Activated T-cell treated with anti-CD3 and anti-CD28 coated beads, Interleukin-2, amount 50 U/mL, for 4 hours (primary cell): ENCODE measurements around the gene JAM3. TPM values are rescaled to one million over a fixed set of nuclear protein-coding genes. Genes with fewer than 3 reads are reported as not detected.

Experiments used
- ATAC-seq, 2 donors: fragments of 200-7000 bp; cut with Tn5 transposase; one replicate each; pipeline ENCODE4 v1.10.0; 2021
- DNase-seq: peaks from one replicate; pipeline ENCODE4 v3.0.0-alpha.2; 2020
- H3K27me3 Mint-ChIP-seq: one replicate; pipeline ENCODE4 v1.8.0; 2021; ENCODE audit warnings: low read depth, mixed read lengths
- H3K36me3 Mint-ChIP-seq: one replicate; pipeline ENCODE4 v1.8.0; 2022; ENCODE audit warnings: mixed read lengths; ENCODE audit not compliant: insufficient read depth
- H3K4me1 Mint-ChIP-seq: one replicate; pipeline ENCODE4 v1.8.0; 2021; ENCODE audit warnings: low read depth, mixed read lengths
- H3K4me3 Mint-ChIP-seq: one replicate; pipeline ENCODE4 v1.8.0; 2021; ENCODE audit warnings: mild to moderate bottlenecking, moderate library complexity, mixed read lengths
- H3K9me3 Mint-ChIP-seq: one replicate; pipeline ENCODE4 v1.8.0; 2021; ENCODE audit warnings: mixed read lengths
- total RNA-seq, 3 donors: library from RNA; stranded (reverse); gene quantifications; one replicate each; pipeline ENCODE4 v1.2.1, GENCODE V29; 2021

The JAM3 gene
- total RNA-seq, 3 donors from 2014 or later, result 12.5 to 14.1 (median 12.8) TPM

DNA sequence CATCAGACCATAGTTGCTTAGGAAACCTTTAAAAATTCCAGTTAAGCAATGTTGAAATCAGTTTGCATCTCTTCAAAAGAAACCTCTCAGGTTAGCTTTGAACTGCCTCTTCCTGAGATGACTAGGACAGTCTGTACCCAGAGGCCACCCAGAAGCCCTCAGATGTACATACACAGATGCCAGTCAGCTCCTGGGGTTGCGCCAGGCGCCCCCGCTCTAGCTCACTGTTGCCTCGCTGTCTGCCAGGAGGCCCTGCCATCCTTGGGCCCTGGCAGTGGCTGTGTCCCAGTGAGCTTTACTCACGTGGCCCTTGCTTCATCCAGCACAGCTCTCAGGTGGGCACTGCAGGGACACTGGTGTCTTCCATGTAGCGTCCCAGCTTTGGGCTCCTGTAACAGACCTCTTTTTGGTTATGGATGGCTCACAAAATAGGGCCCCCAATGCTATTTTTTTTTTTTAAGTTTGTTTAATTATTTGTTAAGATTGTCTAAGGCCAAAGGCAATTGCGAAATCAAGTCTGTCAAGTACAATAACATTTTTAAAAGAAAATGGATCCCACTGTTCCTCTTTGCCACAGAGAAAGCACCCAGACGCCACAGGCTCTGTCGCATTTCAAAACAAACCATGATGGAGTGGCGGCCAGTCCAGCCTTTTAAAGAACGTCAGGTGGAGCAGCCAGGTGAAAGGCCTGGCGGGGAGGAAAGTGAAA, 81.5 kb downstream of the JAM3 start:
- Mint-ChIP-seq H3K4me3 (no peak overlapping the region), H3K36me3 (peaks cover 15% of the 10 kb centered on the region), H3K9me3 (no peaks in the 10 kb centered on the region), H3K27me3 (no peaks in the 10 kb centered on the region), H3K4me1 (no peaks in the 10 kb centered on the region)
- ATAC-seq, result peak; percentile 53 to 54
- no peak for DNase-seq

DNA sequence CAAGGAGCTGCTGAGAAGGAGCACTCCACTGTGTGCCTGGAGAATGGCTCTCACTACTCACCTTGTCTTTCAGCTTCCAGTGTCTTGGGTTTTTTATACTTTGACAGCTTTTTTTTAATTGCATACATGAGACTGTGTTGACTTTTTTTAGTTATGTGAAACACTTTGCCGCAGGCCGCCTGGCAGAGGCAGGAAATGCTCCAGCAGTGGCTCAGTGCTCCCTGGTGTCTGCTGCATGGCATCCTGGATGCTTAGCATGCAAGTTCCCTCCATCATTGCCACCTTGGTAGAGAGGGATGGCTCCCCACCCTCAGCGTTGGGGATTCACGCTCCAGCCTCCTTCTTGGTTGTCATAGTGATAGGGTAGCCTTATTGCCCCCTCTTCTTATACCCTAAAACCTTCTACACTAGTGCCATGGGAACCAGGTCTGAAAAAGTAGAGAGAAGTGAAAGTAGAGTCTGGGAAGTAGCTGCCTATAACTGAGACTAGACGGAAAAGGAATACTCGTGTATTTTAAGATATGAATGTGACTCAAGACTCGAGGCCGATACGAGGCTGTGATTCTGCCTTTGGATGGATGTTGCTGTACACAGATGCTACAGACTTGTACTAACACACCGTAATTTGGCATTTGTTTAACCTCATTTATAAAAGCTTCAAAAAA, 82.3 kb downstream of the JAM3 start:
- no peaks in the 10 kb centered on the region for H3K4me1 Mint-ChIP-seq
- H3K27me3 Mint-ChIP-seq, result no peaks in the 10 kb centered on the region
- no peaks in the 10 kb centered on the region for H3K9me3 Mint-ChIP-seq
- H3K4me3 Mint-ChIP-seq, result no peak overlapping the region
- DNase-seq (no peak), ATAC-seq (no peak)
- peaks cover 23% of the 10 kb centered on the region for H3K36me3 Mint-ChIP-seq

DNA sequence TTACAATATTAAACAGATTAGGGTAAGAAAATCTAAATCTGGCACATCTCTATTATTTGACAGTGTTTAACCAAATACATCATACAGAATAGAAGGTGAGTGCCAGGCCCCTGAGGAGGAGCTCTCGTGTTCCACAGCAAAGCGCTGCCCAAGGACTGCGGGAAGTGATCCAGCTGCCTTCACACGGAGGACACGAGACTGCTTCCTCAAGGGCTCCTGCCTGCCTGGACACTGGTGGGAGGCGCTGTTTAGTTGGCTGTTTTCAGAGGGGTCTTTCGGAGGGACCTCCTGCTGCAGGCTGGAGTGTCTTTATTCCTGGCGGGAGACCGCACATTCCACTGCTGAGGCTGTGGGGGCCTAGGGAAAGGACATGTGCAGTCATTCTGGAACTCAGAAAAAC, 83.8 kb downstream of the JAM3 start:
- peaks cover 30% of the 10 kb centered on the region for H3K36me3 Mint-ChIP-seq
- H3K27me3 Mint-ChIP-seq, result no peaks in the 10 kb centered on the region
- H3K4me3 Mint-ChIP-seq, result no peak overlapping the region
- no peaks in the 10 kb centered on the region for H3K9me3 Mint-ChIP-seq
- no peaks in the 10 kb centered on the region for H3K4me1 Mint-ChIP-seq
- no peak for ATAC-seq
- DNase-seq, result no peak

DNA sequence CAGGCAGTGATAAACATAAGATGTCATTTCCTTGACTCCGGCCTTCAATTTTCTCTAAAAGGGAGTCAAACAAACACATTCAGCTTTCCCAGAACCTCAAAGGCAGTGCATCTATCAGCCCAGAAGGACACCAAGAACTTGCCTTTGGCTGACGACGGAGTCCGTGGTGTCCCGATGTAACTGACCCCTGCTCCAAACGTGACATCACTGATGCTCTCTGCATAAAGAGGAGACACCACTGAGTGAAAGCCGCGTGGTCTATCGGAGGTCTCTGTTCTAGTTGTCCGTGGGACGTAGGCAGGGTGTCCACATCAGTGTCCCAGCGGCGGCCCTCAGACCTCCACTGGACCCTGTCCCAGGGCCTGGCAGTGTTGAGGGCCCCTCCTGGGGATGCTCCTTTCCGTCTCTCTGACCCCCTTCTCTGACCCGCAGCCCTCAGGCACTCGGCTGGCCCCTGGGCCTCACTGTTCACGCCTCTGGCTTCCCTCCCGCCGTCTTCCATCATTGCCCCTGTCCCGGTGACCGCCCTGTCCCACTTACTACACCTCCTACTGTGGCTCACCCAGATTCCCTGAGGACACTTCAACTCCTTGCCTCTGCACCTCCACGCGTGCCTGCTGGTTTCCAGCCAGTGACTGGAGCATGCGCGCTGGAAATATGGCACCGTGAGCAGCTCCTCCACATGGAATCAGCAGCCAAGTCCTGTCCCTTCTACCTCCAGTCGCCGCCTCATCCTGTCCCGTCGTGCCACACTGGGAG, 84.5 kb downstream of the JAM3 start:
- DNase-seq (no peak), ATAC-seq (no peak)
- Mint-ChIP-seq H3K36me3 (peaks cover 36% of the 10 kb centered on the region), H3K27me3 (no peaks in the 10 kb centered on the region), H3K4me3 (no peak overlapping the region), H3K9me3 (no peaks in the 10 kb centered on the region), H3K4me1 (no peaks in the 10 kb centered on the region)

DNA sequence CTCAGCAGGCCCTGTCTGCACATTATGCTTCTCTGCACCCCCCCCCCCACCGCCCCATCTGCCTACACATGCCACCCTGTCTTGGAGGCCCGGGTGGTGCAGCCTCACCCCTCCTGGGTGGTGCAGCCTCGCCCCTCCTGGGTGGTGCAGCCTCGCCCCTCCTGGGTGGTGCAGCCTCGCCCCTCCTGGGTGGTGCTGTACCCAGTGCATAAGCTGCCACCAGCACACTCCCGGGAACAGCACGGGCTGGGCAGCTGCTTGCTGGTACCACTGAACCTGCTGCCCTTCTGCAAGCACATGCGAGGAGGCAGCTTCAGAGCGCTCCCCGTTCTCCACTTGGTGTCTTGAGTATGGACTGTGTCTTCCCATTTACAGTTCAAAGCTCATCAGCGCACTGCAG, 85.6 kb downstream of the JAM3 start:
- no peak for ATAC-seq
- no peaks in the 10 kb centered on the region for H3K4me1 Mint-ChIP-seq
- no peaks in the 10 kb centered on the region for H3K27me3 Mint-ChIP-seq
- H3K4me3 Mint-ChIP-seq, result no peak overlapping the region
- DNase-seq, result no peak
- H3K9me3 Mint-ChIP-seq, result no peaks in the 10 kb centered on the region
- peaks cover 46% of the 10 kb centered on the region for H3K36me3 Mint-ChIP-seq

DNA sequence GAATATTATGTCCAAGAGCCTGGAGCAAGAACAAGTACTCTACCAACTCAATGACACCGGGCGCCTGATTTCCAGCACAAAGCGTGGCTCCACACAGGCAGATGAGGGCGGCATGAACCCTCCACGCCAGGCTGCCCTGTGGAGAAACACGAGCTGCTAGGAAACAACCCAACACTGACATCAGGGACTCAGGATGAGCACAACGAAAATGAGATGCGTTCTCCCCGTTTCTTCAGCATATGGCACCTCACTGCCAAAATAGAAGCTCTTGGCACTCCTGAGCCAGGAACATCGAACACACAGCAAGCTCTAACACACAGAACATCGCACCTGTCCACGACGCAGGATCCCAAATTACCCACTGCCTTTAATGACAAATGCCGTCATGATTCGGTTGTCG, 86.6 kb downstream of the JAM3 start:
- Mint-ChIP-seq H3K4me3 (no peak overlapping the region), H3K9me3 (no peaks in the 10 kb centered on the region), H3K4me1 (no peaks in the 10 kb centered on the region), H3K27me3 (no peaks in the 10 kb centered on the region), H3K36me3 (peaks cover 53% of the 10 kb centered on the region)
- no peak for ATAC-seq
- DNase-seq, result no peak

DNA sequence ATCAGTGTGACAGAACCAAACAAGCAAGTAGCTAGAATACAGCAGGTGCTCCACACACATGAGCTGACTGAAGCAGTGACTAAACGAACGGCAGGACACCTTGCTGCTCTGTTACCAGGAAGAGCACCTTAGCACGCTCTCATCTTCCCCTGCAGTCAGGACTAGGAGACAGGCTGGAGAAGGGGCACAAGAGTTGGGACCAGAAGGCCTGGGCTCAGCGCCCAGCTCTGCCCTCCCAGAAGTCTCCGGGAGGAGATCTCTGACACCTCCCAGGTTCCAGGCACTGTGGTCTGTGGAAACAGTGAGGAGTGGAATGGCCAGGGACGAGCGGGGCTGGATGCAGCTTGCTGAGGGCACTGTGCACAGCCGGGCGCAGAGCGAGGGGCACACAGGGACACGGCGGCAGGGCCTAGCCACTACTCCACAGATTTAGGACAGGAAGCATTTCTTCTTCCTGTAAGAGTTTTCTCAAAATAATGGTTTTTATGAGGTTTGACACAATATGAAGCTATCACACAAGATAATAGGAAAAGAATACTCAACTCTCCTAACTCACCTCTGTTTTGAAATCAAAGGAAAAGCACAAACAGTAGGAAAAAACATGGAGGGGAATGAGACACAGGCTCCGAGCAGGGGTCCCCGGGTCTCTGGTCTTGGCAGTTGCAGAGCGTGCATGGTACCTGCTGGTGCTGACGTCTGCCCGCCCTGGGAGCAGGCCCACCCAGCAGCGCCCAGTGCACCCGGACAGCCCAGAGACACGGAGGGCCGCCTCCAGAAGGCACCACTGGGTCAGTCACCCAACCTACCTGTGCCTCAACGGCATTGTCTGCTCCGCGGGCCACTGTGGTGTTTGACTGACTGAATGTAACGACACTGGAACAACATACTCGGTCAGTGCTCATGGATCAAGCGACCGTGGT, 87.3 kb downstream of the JAM3 start:
- H3K4me3 Mint-ChIP-seq, result no peak overlapping the region
- peaks cover 54% of the 10 kb centered on the region for H3K36me3 Mint-ChIP-seq
- no peaks in the 10 kb centered on the region for H3K9me3 Mint-ChIP-seq
- H3K27me3 Mint-ChIP-seq, result no peaks in the 10 kb centered on the region
- ATAC-seq (no peak), DNase-seq (no peak)
- no peaks in the 10 kb centered on the region for H3K4me1 Mint-ChIP-seq

DNA sequence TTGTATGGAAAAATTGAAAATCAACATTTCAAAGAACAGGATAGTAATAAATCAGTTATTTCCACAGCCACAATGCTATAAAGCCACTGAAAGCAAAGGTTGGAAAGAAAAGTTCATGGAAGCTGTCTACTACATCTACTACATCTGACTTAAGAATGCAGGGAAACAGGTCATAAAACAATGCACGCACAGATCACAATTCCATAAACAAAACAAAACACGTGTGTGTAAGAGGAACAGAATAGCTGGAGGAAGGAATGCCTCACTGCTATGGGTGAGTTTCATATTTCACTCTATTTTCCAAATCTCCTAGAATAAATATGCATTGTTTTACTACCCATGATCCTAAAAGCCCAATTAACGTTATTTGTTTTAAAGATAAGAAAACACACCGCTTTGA, 88.6 kb downstream of the JAM3 start:
- H3K36me3 Mint-ChIP-seq, result peaks cover 57% of the 10 kb centered on the region

DNA sequence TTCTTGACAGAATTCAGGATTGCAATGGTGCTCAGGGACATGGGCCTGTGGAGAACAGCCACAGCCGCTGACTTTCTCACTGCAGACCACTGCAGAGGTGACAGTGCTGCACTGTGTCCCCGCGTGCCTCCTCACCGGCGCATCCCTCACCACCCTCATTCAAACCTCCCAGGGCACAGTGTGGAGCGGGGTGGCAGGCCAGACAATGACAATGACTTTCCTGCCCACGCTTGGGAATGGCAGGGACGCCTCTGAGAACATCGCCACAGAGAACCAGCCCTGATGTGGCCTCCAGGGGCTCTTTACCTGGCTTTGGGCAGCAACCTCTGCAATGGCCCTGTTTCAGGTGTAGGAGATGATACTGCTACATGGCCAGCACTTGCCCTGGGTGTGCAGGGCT, 89.2 kb downstream of the JAM3 start:
- Mint-ChIP-seq H3K4me3 (no peak overlapping the region), H3K27me3 (no peaks in the 10 kb centered on the region), H3K4me1 (no peaks in the 10 kb centered on the region), H3K9me3 (no peaks in the 10 kb centered on the region), H3K36me3 (peaks cover 62% of the 10 kb centered on the region)
- ATAC-seq (no peak), DNase-seq (no peak)

More for the DNA sequence above, 88.6 kb downstream of the JAM3 start:
- Mint-ChIP-seq H3K9me3 (no peaks in the 10 kb centered on the region), H3K4me1 (no peaks in the 10 kb centered on the region), H3K4me3 (no peak overlapping the region), H3K27me3 (no peaks in the 10 kb centered on the region)
- ATAC-seq (no peak), DNase-seq (no peak)

DNA sequence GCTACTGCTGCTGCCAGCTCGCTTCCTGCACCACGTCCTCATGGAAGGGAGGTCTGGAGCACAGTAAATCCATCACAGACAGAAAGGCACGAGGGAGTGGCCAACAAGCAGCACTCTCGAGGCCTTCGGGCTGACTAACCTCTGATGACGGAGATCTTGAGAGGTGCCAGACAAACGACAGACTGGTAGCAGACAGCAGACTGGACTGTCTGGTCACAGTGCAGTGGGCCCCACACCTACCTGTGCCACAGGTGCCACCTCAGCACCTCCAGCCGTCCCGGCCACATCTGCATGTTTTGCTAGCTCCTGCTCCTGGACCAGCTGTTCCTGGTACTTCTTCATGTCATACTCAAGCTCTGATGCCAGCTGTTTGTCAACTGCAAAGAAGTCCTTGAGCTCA, 90.8 kb downstream of the JAM3 start:
- Mint-ChIP-seq H3K36me3 (peaks cover 67% of the 10 kb centered on the region), H3K27me3 (no peaks in the 10 kb centered on the region), H3K9me3 (no peaks in the 10 kb centered on the region), H3K4me3 (no peak overlapping the region), H3K4me1 (no peaks in the 10 kb centered on the region)
- ATAC-seq (no peak), DNase-seq (no peak)

DNA sequence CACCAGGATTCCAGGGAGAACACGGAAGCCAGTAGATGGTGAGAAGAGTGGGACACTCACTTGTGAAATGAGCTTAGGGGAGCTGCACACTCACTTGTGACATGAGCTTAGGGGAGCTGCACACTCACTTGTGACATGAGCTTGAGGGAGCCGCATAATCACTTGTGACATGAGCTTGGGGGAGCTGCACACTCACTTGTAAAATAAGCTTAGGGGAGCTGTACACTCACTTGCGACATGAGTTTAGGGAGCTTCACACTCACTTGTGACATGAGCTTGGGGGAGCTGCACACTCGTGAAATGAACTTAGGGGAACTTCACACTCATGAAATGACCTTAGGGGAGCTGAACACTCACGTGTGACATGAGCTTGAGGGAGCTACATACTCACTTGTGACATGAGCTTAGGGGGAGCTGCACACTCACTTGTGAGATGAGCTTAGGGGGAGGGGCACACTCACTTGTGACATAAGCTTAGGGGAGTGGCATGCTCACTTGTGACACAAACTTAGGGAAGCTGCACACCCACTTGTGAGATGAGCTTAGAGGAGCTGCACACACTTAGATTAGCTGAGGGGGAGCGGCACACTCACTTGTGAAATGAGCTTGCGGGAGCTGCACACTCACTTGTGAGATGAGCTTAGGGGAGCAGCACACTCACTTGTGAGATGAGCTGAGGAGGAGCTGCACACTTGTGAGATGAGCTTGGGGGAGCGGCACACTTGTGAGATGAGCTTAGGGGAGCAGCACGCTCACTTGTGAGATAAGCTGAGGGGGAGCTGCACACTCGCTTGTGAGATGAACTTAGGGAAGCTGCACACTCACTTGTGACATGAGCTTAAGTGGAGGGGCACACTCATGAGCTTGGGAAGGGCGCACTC, 95.9 kb downstream of the JAM3 start:
- peaks cover 41% of the 10 kb centered on the region for H3K36me3 Mint-ChIP-seq
- no peak for DNase-seq
- no peaks in the 10 kb centered on the region for H3K9me3 Mint-ChIP-seq
- H3K4me1 Mint-ChIP-seq, result no peaks in the 10 kb centered on the region
- H3K4me3 Mint-ChIP-seq, result no peak overlapping the region
- H3K27me3 Mint-ChIP-seq, result no peaks in the 10 kb centered on the region
- ATAC-seq, result no peak

DNA sequence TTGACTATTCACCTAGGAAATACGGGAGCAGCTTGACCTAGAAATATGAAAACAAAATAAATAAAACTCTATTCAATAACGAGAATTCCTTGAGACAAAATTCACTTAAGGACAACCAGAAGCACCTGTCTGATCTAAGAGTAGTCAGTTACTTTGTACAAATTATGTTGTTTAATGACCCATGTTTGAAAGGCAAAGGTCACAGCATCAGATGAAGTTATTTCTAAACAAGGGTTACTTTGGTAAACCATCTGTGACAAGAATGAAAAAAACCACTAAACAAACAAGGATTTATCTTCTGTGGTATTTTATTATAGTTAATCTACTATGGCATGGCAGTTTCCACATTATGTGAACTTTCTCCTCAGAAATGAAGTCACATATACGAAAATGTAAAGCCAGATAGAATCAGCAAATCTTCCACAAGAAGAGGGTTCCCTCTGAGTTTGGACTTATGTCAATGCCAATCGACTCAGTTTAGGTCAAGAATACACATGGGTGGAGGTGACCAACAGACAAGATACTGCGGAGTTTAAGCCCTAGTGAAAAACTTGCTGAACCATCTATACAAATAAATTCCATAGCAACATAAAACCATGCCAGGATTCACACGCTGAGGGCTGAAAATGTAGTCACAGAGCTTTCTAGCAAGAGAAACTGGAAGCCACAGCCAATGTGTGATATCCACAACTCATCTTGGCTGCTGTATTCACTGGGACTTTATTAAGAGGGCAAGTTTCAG, 101.5 kb downstream of the JAM3 start:
- no peaks in the 10 kb centered on the region for H3K9me3 Mint-ChIP-seq
- H3K36me3 Mint-ChIP-seq, result peaks cover 24% of the 10 kb centered on the region
- no peak for ATAC-seq
- DNase-seq, result no peak
- no peaks in the 10 kb centered on the region for H3K4me1 Mint-ChIP-seq
- H3K27me3 Mint-ChIP-seq, result no peaks in the 10 kb centered on the region
- H3K4me3 Mint-ChIP-seq, result no peak overlapping the region

DNA sequence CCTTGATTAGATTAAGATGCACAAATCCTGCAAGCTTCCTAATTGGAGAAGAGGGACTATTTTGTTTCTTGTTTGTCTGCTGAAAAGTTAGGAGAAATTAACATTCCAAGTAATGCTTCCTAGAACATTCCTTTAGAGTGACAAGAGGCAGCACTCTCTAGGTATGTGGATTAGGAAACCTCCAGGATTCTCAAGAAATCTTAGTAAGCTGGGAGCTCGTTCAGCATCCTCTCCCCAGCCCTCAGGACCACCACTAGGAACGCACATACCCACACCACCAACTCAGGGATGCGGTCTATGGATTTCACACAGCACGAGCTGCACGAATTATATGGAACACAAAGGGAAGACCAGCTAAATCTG, 102.0 kb downstream of the JAM3 start:
- Mint-ChIP-seq H3K4me1 (no peaks in the 10 kb centered on the region), H3K9me3 (no peaks in the 10 kb centered on the region), H3K27me3 (no peaks in the 10 kb centered on the region), H3K36me3 (peaks cover 29% of the 10 kb centered on the region), H3K4me3 (no peak overlapping the region)
- DNase-seq (no peak), ATAC-seq (no peak)
